ENCODE measurements around the gene SHROOM2.
"Not testable (repeated sequence)": the region's sequence is repeated elsewhere in the genome, so short reads cannot be mapped to it uniquely, and the experiment has no call there.

SHROOM2 gene

DNA sequence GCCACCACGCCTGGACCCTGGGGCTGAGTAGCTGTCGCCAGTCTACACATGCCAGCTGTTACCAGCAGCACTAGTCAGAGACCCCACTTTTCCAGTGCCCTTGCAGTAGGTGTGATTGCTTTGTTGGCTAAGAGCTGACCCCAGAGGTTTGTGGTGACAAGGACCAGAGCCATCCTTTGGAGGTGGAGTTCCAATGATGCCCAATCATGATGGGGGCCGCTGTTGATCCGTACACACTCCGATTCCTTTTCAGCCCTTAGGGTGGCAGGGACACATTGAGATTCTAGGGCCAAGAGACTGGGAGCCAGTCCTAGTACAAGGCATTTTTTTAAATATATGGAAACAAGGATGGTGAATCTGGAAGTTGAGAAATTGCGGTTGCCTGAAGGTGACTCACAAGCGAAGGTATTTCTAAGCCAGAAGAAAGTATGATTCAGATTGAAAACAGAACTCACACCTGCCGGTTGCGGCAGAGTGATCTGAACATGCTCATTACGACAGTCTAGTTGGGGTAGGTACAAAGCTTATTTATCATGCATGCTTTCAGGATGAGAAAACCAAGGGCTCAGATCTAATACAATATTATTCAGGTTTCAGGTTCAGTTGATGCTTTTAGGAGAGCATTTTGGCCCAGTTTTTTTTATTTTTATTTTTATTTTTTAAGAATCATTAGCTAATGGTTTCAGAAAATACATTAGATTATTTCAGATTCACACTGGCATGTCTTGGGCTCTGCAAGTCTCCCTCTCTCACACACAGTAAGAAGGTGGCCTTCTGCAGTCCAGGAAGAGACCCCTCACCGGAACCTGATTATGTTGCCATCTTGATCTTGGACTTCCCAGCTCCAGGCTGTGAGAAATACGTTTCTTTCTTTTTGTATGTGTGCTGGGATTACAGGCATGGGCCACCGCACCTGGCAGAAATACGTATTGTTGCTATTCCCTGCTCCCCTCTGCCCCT lies 43.4 kb downstream of the SHROOM2 start:
- peak; percentile 17 to 27 (median 20) for DNase-seq (ENCODE audit: low read depth in 2 of 3, low spot score in 1 of 3)

DNA sequence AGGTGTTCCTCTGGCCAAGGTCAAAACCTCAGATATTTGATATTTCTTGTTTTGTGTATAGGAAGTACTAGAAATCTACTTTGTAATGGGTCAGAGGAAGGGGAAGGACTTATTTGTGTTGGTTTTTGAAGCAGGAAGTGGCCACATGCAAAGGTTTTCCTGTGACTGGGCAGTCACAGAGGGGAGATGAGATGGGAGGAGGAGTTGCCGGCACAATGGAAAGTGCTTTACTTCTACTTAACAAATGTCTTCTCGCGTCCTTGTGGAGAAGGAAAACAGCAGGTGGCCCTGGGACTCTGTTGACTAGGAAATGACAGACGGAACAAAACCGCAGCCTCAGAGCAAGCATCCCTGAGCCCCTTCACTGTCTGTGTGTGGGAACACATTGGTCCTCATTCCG lies 46.6 kb downstream of the SHROOM2 start:
- DNase-seq (ENCODE audit: low read depth in 2 of 3, low spot score in 1 of 3) = no peak

DNA sequence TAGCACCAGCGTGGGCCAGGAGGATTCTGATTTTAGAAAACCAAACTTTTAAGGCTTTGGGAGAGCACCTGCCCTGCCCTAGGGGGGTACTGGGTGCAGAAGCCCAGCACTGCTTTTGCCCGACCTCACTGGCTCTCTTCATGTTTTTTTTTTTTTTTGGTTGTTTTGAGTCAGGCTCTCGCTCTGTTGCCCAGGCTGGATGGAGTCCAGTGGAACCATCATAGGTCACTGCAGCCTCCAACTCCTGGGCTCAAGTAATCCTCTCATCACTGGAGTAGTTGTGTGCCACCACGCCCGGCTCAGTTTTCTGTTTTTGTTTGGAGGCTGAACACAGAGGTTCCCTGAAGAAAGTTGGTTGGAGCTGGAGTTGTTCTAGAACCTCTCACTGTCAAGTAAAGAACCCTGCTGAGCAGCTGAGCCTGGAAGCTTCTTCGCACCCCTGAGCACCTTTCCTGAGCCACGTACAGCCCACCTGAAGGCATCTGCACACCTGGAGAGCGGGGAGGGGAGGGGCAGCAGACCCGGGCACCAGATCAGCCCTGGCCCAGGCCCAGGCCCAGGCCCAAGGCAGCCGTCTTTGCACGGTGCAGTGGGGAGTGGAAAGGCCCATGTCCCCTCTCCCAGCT lies 49.5 kb downstream of the SHROOM2 start:
- DNase-seq (ENCODE audit: low read depth in 2 of 3, low spot score in 1 of 3) = no peak

DNA sequence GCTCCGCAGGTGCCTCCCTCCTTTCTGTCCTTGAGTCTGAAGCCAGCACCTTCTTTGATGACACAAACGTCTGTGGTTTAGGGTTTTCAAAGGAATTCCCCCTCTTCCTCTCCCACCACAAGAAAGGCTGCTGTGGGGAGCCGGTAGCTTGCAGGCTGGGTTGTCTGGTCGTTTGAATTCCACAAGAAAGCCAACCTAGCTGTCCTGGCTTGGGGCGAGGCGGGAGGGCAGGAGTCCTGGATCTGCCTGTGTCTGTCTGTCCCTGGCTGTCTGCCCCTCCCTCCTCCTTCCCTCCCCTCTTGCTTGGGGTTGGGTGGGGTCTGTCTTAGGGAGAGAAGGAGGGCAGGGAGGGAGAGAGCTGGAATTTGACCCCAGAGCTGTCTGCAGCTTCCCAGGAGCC lies 56.3 kb downstream of the SHROOM2 start:
- no peak for DNase-seq (ENCODE audit: low read depth in 2 of 3, low spot score in 1 of 3)

DNA sequence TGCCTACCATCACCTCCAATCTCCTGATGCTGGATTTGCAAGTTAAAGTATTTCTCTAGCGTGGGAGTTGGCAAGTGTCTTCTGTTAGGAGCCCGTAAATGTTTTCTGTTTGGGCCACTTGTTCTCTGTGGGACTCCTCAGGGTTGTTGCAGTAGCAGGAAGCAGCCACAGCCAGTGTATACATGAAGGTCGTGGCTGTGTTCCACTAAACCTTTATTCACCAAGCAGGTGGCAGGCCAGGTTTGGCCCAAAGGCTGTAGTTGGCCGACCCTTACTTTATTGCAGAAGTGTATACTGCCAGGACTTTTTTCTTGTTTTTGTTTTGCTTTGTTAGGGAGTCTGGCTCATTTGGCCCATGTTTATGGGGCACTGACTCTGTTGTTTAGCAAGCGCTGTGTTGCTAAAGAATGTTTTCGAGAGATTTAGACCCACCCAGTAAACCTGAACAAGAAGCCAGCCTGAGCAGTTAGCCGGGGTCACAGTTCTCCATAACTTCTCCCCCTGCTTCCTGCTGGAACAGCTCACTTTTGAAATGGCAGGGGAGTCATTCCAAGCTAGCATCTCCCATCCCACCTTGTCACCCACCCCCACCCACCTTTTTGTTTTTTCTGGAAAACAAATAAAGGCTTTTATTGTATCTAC lies 58.8 kb downstream of the SHROOM2 start:
- DNase-seq (ENCODE audit: low read depth in 2 of 3, low spot score in 1 of 3) = no peak

DNA sequence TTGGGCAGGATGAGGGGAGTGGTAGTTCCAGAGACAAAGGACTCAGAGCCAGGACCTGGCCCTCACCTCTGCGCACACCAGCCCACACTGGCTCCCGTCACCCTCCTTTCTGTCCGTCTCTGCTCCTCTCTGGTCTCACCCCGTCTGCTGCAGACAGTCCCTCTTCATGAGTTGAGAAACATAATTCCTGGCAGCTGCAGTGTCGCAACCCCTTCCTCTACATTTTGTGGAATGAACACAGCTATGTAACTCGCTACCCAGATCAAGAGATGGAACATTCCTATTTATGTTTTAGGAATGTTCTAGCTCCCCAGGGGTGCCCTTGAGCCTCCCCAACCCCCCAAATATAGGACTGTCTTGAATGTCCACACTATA lies 59.3 kb downstream of the SHROOM2 start:
- DNase-seq (ENCODE audit: low read depth in 2 of 3, low spot score in 1 of 3) = no peak

DNA sequence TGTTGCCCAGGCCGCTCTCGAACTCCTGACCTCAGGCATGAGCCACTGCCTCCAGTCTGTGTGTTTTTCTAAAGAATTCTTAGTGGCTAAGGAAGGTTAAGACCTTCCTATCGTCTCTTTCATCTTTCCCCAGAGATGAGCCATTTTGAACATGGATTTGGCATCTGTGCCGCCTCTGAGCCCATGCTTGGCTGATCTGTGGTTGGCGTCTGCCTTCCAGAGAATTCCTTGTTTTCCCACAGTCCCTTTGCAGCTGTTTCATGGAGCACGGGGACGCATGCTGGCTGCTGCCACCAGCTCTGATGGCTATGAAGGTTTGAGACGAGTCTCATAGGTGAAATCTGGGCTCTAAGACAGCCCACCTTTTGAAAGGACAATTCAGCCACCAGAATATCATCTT lies 60.4 kb downstream of the SHROOM2 start:
- no peak for DNase-seq (ENCODE audit: low read depth in 2 of 3, low spot score in 1 of 3)

DNA sequence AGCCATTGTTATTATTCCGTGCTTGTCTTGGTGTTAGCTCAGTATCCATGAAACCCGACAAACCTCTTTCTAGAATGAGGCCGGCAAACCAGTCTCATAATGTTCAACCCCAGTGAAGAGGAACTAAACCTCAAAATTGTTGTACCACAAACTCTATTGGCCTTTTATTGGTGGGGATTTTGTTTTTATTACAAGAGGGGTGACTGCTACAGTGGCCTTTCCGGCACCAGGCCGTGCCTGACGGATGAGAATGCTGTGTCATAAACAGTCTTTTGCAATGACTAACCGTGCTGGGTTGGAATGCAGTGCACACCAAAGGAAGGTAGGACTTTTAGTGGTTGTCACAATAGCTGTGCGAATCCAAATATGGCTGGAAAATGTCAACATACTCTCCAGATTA lies 60.8 kb downstream of the SHROOM2 start:
- DNase-seq (ENCODE audit: low read depth in 2 of 3, low spot score in 1 of 3) = no peak

DNA sequence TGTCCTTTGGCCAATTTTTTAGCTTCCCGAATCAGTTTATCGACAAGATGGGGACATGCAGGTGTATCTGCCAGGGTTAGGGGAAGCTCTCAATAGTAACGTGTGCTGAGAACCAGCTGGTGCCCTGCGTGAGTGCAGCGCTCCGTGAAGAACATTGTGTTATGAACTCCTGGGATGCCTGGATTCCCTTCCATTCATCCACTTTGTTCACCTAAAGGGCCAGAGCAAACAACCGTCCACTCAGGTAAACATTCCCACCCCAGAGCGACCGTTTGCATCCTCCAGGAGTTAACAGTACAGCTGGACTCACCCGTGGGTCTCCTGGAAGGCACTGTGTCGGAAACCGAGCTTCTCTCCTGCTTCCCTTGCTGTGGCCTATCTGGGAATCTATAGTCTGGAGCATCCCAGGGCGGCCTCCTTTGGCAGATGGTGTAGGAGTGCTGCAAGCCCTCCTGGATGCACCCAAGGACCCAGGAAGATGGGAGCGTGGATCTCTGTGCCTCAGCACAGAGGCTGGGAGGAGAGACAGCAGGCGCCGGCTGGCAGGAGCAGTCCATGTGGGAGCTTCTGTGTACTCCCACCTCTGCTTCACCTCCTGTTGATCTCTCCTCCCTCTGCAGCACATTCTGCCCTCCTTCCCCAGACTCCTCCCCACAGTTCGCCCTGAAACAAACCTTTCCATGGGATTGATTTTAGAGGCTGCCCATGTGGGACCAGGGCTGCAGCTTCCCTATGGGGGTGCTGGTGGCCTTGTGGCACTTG lies 62.7 kb downstream of the SHROOM2 start:
- no peak for DNase-seq (ENCODE audit: low read depth in 2 of 3, low spot score in 1 of 3)

DNA sequence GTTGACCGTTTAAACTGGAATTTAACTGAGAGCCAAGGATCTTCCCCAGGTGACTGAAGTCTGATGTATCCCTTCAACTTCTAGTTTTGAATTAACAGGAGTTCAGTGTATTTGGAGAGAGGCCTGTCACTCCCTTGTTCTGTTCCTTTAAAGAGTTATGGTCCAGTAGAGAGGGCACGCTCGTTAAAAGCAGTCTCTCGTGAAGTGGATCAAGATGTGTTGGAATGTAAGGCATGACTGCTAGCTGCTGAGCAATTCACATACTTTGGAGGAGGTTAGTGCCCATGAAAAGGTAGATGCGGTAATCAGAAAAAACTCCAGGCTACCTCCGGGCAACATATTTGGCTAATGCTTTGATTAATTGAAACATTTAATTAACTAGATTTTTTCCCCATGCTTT lies 65.7 kb downstream of the SHROOM2 start:
- DNase-seq (ENCODE audit: low read depth in 2 of 3, low spot score in 1 of 3) = no peak

DNA sequence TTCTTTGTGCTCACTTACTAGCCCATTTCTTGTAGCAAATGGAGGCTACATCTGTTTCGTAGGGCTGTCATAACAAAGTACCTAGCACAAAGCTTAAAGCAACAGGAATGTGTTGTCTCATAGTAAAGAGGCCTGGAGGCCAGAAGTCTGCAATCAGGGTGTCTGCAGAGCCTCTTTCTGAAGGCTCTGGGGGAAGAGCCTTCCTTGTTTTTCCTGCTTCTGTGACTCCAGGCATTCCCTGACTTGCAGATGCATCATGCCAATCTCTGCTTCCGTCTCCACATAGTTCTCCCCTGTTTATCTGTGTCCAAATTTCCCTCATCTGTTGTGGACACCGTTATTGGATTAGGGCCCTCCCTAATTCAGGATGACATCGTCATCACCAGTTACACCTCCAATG lies 67.1 kb downstream of the SHROOM2 start:
- DNase-seq (ENCODE audit: low read depth in 2 of 3, low spot score in 1 of 3) = no peak

DNA sequence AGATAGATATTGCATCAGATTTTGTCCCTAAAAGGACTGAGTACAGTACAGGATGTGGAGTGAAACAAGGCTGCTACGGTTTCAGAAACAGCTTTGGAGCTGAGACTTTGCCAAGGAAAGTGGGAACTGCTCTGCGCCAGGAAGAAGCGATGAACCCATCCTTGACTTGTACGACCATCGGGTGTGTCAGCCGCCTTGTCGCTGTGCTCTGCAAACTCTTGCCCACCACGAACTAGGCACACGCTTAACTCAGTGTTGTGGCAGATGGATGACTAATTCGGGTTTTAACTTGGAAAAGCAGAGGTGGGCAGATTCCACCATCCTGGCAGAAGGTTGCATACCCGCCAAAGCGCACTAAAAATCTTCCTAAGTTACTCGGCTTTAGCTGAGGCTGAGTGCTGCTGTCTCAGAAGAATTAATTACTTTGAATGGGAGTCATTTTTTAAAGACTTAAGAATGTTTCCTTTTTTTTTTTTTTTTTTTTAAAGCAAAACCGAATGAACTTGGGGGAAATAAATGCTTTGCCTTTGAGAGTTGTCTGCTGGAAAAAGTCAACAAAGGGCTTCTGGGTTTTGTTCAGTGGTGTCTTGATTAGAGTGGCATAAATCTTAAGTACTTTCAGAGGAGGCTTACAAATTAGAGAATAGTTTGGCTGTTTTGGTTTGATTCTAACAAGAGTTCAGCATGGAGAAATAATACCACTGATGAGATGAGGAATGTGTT lies 69.5 kb downstream of the SHROOM2 start:
- DNase-seq (ENCODE audit: low read depth in 2 of 3, low spot score in 1 of 3) = no peak

DNA sequence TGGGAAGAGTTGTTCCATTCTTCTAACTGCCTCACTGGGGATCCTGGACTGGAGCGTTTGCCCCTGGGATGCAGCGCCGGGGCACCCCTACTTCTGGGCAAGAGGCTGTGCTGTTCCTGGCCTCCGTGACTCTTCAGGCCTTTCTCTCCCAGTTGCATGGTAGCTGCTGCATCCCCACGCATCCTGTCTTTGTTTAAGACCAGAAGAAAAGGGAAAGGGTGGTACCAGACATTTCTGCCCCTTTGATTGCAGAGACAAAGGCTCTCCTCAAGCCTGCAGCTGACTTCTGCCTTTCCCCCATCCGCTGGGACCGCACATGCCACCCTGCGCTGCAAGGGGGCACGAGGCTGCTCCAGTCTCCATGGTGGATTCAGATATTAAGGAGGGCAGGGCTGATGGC lies 70.4 kb downstream of the SHROOM2 start:
- no peak for DNase-seq (ENCODE audit: low read depth in 2 of 3, low spot score in 1 of 3)

DNA sequence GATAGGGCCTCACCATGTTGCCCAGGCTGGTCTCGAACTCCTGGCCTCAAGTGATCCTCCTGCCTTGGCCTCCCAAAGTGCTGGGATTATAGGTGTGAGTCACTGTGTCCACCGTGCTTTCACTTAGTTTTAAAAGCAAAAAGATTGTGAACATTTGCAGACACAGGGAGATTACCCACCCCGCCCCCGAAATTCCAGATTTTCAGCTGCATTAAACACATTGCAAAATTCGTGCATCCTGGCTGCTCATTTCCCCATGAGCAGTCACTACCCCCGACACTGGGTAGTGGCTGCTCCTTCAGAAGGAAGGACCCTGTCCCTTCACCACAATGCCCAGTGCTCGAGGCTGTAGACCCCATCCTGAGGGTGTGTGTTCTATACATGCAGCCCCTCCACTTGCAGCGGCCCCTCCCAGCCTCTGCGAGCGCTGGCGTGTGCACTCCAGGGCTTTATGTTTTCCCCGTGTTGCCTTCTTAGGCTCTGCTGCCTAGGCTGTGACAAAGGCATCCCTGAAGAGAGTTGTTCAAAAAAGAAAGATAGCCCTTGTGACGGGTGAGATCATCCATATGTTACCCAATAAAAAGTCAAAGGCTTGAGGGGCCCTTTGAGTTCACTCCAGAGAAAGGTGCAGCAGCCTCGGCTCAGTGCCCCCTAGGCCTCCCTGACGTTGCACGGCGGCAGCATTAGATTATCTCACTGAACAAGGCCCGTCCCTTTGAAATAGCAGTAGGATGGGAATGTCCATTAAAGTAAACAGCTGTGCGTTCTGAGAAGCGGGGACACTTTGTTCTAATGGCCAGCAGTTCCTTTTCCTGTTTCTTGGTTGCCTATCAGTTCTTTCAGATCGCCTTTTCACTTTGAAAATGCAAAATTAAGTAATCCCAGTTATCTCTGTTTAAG lies 71.6 kb downstream of the SHROOM2 start:
- DNase-seq (ENCODE audit: low read depth in 2 of 3, low spot score in 1 of 3) = no peak

DNA sequence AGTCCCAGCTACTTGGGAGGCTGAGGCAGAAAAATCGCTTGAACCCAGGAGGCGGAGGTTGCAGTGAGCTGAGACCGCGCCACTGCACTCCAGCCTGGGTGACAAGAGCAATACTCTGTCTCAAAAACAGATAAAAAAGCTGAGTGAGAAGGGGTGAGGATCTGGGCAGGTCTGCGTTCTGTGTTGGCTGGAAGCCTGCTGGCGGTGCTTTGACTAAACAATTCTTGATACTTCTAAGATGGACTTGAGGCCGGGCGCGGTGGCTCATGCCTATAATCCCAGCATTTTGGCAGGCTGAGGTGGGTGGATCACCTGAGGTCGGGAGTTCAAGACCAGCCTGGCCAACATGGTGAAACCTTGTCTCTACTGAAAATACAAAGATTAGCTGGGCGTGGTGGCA lies 72.5 kb downstream of the SHROOM2 start:
- DNase-seq (ENCODE audit: low read depth in 2 of 3, low spot score in 1 of 3) = not testable (repeated sequence)

DNA sequence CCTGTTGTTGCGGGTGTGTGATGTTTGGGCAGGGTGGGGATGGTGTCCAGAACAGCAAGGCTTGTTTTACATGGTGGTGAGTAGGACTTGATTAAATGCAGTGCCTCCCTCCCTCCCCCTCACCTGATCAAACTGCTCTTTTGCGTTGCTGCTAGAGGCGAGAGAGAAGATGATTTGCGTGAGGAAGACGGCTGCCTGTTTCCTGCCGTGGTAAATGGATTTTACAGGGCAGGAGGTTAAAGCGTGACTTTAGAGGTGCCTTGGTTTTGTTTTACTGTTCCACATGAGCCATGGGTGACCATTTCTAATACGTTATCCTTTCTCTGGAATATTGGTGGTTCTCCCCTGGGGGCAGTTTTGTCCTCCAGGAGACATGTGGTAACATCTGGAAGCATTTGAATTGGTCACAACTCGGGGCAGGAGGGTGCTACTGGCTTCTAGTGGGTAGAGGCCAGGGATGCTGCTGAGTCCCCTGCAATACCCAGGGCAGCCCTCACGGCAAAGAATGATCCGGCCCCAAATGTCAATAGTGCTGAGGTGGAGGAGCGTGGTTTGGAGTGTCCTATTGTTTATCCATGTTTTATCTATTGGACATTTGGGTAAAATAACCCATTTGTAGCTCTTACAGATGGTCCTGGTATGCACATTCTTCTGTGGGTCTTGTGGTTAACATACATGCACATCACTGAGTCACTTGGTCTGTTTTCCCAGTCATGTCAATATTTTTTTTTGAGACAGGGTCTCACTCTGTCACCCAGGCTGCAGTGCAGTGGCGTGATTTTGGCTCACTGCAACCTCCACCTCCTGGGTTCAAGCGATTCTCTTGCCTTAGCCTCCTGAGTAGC lies 73.7 kb downstream of the SHROOM2 start:
- DNase-seq (ENCODE audit: low read depth in 2 of 3, low spot score in 1 of 3) = no peak

DNA sequence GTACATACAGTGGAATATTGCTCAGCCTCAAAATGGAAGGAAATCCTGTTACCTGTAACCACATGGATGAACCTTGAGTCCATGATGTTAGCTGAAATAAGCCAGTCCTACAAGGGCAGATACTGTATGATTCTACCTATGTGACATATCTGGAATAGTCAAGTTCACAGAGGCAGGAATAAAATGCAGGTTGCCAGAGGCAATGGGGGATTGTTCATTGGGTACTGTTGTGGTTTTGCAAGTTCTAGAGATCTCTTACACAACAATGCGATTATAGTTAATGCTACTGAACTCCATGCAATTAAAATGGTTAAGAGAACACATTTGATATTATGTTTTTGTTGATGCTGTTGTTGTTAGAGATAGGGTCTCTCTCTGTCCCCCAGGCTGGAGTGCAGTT lies 74.6 kb downstream of the SHROOM2 start:
- no peak for DNase-seq (ENCODE audit: low read depth in 2 of 3, low spot score in 1 of 3)

DNA sequence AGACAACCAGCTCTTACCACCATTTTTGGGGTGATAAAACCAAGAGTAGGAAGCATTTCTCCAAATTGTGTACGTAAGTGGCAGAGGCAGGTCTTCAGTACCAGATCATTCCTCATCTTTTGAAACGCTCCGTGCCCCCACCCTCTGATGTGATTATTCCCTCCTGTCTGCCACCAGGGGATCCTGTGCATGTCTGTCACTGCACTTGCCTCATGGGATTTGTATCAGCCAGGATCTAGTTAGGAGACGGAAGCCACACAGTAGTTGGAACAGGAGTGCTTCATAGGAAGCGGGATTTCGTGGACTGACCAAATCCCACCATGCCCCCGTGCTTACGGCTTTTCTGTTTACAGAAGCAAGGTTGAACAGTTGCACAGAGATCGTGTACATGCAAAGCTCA lies 75.5 kb downstream of the SHROOM2 start:
- no peak for DNase-seq (ENCODE audit: low read depth in 2 of 3, low spot score in 1 of 3)

DNA sequence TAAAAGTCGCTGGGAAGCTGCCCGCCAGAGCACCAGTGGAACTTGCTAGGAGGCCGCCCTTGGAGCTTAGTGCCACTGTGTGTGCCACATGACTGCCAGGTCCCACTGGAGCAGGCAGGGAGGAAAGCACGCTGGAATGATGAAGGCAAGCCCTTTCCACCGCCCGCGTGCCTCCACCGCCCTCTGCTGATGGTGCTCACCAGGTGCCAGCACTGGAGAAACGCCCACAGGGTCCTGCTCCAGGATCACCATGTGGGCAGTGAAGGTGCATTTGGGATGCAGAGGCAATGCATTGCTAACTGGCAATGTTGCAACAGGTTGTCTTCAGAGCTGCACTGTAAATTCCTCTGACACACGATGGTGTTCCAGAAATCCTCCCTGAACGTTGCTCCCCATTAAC lies 76.3 kb downstream of the SHROOM2 start:
- no peak for DNase-seq (ENCODE audit: low read depth in 2 of 3, low spot score in 1 of 3)
